ENCODE measurements around the gene PTEN. TPM values are rescaled to one million over a fixed set of nuclear protein-coding genes. Genes with fewer than 3 reads are reported as not detected.
A peak's percentile ranks its signal among the peaks of the same experiment; 100 is the strongest.

The PTEN gene
- total RNA-seq, 2 experiments from 2014 or later: 79.8 to 86.0 TPM

GRCh38 chr10:87960230-87960629 is 96.8 kb downstream of the PTEN start:
- DNase-seq: no peak
- intact Hi-C loops (cut with DNase I, micrococcal nuclease): no loop called here
- Histone ChIP-seq H3K27me3 (ENCODE audit: control insufficient read depth in 1 of 2, insufficient read depth in 2 of 2, low read length in 2 of 2) (no peaks in the 10 kb centered on the region), H3K27ac (ENCODE audit: low read depth in 1 of 2, low read length in 2 of 2) (no peak overlapping the region), H3K9me3 (ENCODE audit: control insufficient read depth in 1 of 2, insufficient read depth in 1 of 2, low read length in 2 of 2) (no peaks in the 10 kb centered on the region), H3K4me3 (ENCODE audit: low read length) (no peak overlapping the region), H3K4me1 (ENCODE audit: insufficient read depth, low read length) (no peaks in the 10 kb centered on the region), H3K36me3 (ENCODE audit: insufficient read depth, low read length) (peaks cover 47% of the 10 kb centered on the region)
- ChIA-PET POLR2A (no interaction called here), CTCF (no interaction called here)
- Mint-ChIP-seq H3K36me3 (ENCODE audit: low read depth) (peaks cover 78% of the 10 kb centered on the region), H3K4me3 (no peak overlapping the region), H3K9me3 (no peaks in the 10 kb centered on the region), H3K27me3 (no peaks in the 10 kb centered on the region), H3K27ac (no peak overlapping the region), H3K4me1 (ENCODE audit: low read depth) (peaks cover 25% of the 10 kb centered on the region)
- ATAC-seq (ENCODE audit: poor library complexity): no peak
- TF ChIP-seq CTCF (IDR thresholded peaks at IDR 0.05): no peak

GRCh38 chr10:87961314-87961713 is 97.9 kb downstream of the PTEN start:
- ChIA-PET CTCF (no interaction called here), POLR2A (no interaction called here)
- Mint-ChIP-seq H3K27ac (peak overlapping the region; percentile 46), H3K4me1 (ENCODE audit: low read depth) (peaks cover 14% of the 10 kb centered on the region), H3K27me3 (no peaks in the 10 kb centered on the region), H3K9me3 (no peaks in the 10 kb centered on the region), H3K36me3 (ENCODE audit: low read depth) (peaks cover 82% of the 10 kb centered on the region), H3K4me3 (no peak overlapping the region)
- H3K4me1 ChIP-seq (ENCODE audit: insufficient read depth, low read length): no peaks in the 10 kb centered on the region
- intact Hi-C loops (cut with DNase I, micrococcal nuclease): no loop called here
- H3K9me3 ChIP-seq (ENCODE audit: control insufficient read depth in 1 of 2, insufficient read depth in 1 of 2, low read length in 2 of 2): no peaks in the 10 kb centered on the region
- H3K27ac ChIP-seq (ENCODE audit: low read depth in 1 of 2, low read length in 2 of 2): no peak overlapping the region
- DNase-seq (no peak), ATAC-seq (ENCODE audit: poor library complexity) (no peak)
- no peak for TF ChIP-seq CTCF (IDR thresholded peaks at IDR 0.05)
- peaks cover 49% of the 10 kb centered on the region for H3K36me3 ChIP-seq (ENCODE audit: insufficient read depth, low read length)
- no peaks in the 10 kb centered on the region for H3K27me3 ChIP-seq (ENCODE audit: control insufficient read depth in 1 of 2, insufficient read depth in 2 of 2, low read length in 2 of 2)
- H3K4me3 ChIP-seq (ENCODE audit: low read length): no peak overlapping the region

GRCh38 chr10:87966459-87966858 is 103.0 kb downstream of the PTEN start:
- Histone ChIP-seq H3K27me3 (ENCODE audit: control insufficient read depth in 1 of 2, insufficient read depth in 2 of 2, low read length in 2 of 2) (no peaks in the 10 kb centered on the region), H3K4me3 (ENCODE audit: low read length) (no peak overlapping the region), H3K9me3 (ENCODE audit: control insufficient read depth in 1 of 2, insufficient read depth in 1 of 2, low read length in 2 of 2) (no peaks in the 10 kb centered on the region), H3K36me3 (ENCODE audit: insufficient read depth, low read length) (peaks cover 27% of the 10 kb centered on the region), H3K27ac (ENCODE audit: low read depth in 1 of 2, low read length in 2 of 2) (no peak overlapping the region), H3K4me1 (ENCODE audit: insufficient read depth, low read length) (no peaks in the 10 kb centered on the region)
- Mint-ChIP-seq H3K4me1 (ENCODE audit: low read depth) (peaks cover 4% of the 10 kb centered on the region), H3K27me3 (no peaks in the 10 kb centered on the region), H3K4me3 (no peak overlapping the region), H3K27ac (no peak overlapping the region), H3K9me3 (no peaks in the 10 kb centered on the region), H3K36me3 (ENCODE audit: low read depth) (peaks cover 44% of the 10 kb centered on the region)
- POLR2A ChIA-PET: no interaction called here
- DNase-seq (no peak), ATAC-seq (ENCODE audit: poor library complexity) (no peak)
- intact Hi-C loops (cut with DNase I, micrococcal nuclease): loop anchor here in 1 of 2 experiments (5.0 kb wide), 1 partner anchor 96 kb away; no protein-coding TSS in a partner anchor
- CTCF ChIA-PET: no interaction called here
- TF ChIP-seq CTCF (IDR thresholded peaks at IDR 0.05): no peak

Measured in CD4-positive, alpha-beta T cell (primary cell).